Measurements from ENCODE around the gene CDHR5. TPM values are rescaled to one million over a fixed set of nuclear protein-coding genes. Genes with fewer than 3 reads are reported as not detected.

CDHR5 gene
- total and polyA plus RNA-seq, 2 donors, result 0.05 TPM; not detected in 1

DNA sequence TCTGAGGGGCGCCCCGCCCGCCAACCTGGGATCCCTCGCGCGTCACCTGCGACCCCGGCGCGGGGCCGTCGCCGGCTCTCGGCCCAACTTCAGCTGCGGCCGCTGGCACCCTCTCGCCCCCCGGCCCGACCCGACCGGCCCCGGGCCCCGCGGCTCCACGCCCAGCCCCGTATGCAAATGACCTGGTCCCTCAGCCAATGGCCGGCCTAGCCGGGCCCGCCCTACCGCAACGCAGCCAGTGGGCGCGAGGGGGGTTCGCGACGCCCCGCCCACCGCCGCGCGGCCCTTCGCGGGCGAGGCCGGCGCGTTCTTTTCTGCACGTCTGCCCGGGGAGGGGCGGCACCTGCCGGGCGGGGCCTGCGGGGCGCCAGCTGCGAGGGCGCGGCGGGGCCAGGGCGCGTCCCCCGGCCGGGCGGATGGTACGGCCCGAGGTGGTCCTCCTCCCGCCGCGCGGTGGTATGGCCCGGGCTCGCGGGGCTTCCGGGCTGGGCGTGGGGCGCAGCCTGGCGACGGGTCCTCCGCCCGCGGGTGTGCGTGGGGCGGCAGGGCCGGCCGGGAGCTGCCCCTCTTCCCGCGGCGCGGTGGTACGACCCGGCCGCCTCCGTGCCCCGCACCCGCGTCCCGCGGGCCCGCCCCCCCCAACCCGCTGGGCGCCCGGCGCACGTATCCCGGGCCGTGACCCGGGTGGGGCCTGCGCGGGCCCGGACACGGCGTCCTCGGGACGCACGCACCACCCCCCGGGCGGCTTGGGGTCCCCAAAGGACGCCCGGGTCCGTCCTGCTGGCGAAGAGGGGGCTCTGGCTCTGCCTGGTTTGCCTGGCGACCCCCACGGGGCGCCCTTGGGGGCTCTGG lies 56.2 kb downstream of the CDHR5 start:
- Histone ChIP-seq H3K36me3 (ENCODE audit: control insufficient read depth in 2 of 2, insufficient read depth in 2 of 2, low read length in 1 of 2) (peaks cover 3 to 6% of the 10 kb centered on the region in 2 donors), H3K4me3 (ENCODE audit: low read length in 2 of 2) (peak overlapping the region; percentile 55 to 64), H3K27ac (ENCODE audit: low read depth in 1 of 2, low read length in 1 of 2) (peak overlapping the region; percentile 1 to 70), H3K4me1 (ENCODE audit: control insufficient read depth in 2 of 2, insufficient read depth in 2 of 2, low read length in 2 of 2) (peaks cover 20 to 50% of the 10 kb centered on the region in 2 donors), H3K27me3 (ENCODE audit: control insufficient read depth in 2 of 2, insufficient read depth in 1 of 2, low read length in 1 of 2) (peaks cover 0 to 12% of the 10 kb centered on the region in 2 donors), H3K9me3 (ENCODE audit: control insufficient read depth in 2 of 2, insufficient read depth in 1 of 2, low read length in 1 of 2) (no peaks in the 10 kb centered on the region)
- WGBS, result 1% methylated on average over 123 of the region's 123 CpGs
- DNase-seq (ENCODE audit: low read depth in 6 of 9, low spot score in 9 of 9), result peak; percentile 59 to 97 (median 91)

DNA sequence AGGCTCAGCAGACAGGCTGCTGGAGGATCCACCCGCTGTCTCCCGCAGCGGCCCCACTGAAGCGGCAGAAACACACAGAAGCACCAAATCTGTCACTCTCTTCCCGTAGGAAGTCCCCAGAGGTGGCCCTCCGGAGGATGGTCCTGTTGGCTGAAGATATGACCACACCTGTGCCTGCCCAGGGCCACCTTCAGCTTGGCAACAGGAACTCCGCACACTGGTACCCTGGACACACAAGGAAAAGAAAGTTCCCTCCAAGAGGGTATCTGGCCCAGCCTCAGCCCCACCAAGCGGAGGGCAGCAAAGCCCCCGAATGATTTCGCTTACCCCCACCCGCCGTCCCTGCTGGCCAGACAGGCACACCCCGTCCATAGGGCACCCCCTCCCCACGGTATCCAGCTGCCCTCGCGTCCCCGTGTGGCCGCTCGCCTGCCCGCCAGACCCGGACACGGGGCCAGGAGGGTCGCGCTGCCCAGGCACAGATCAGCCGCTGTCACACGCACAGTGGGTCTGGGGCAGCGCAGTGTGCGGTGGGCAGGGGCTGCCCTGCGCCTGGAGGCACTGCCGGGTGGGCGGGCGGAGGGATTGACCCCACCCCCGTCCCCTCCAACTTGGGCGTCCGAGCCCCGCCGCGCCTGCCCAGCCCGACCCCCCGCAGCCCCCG lies 57.0 kb downstream of the CDHR5 start:
- peaks cover 20 to 46% of the 10 kb centered on the region in 2 donors for H3K4me1 ChIP-seq (ENCODE audit: control insufficient read depth in 2 of 2, insufficient read depth in 2 of 2, low read length in 2 of 2)
- DNase-seq (ENCODE audit: low read depth in 6 of 9, low spot score in 9 of 9), result no peak
- peak overlapping the region; percentile 37 to 64 for H3K4me3 ChIP-seq (ENCODE audit: low read length in 2 of 2)
- H3K27me3 ChIP-seq (ENCODE audit: control insufficient read depth in 2 of 2, insufficient read depth in 1 of 2, low read length in 1 of 2), result peaks cover 0 to 12% of the 10 kb centered on the region in 2 donors
- WGBS, result 34% methylated on average over 41 of the region's 41 CpGs
- H3K9me3 ChIP-seq (ENCODE audit: control insufficient read depth in 2 of 2, insufficient read depth in 1 of 2, low read length in 1 of 2), result no peaks in the 10 kb centered on the region
- H3K27ac ChIP-seq (ENCODE audit: low read depth in 1 of 2, low read length in 1 of 2), result peak overlapping the region; percentile 26 to 43
- peaks cover 3 to 13% of the 10 kb centered on the region in 2 donors for H3K36me3 ChIP-seq (ENCODE audit: control insufficient read depth in 2 of 2, insufficient read depth in 2 of 2, low read length in 1 of 2)

DNA sequence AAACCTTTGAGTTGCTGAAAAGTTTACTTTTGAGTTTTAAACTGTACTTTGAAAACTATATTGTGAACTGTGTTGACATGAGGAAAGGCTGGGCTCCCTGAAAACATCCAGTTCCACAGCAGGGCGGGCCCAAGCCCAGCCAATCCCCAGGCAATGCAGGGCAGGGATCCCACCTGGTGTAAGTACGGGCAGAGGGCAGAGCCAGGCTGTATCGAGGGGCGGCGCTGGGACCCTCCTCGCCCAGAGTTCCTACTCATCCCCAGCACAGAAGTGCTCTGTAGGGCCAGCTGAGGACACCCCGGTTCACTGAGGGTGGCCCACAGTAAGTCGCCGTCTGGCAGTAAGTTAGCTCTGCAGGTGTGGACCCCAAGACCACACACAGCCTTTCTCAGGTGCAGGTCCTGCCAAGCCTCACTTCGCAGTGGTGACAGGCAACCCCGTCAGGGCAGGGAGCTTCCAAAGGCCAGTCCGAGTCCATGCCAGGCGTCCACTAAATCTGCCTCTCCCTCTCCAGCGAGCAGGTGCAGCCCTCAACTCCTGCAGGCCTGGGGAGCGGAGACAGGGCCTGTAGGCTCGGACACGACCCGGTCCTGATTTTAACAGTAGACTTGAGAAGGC lies 57.6 kb downstream of the CDHR5 start:
- Histone ChIP-seq H3K4me1 (ENCODE audit: control insufficient read depth in 2 of 2, insufficient read depth in 2 of 2, low read length in 2 of 2) (peaks cover 20 to 41% of the 10 kb centered on the region in 2 donors), H3K27me3 (ENCODE audit: control insufficient read depth in 2 of 2, insufficient read depth in 1 of 2, low read length in 1 of 2) (peaks cover 0 to 12% of the 10 kb centered on the region in 2 donors), H3K4me3 (ENCODE audit: low read length in 2 of 2) (no peak overlapping the region), H3K27ac (ENCODE audit: low read depth in 1 of 2, low read length in 1 of 2) (peak overlapping the region in 1 of 2 donors; percentile 27), H3K9me3 (ENCODE audit: control insufficient read depth in 2 of 2, insufficient read depth in 1 of 2, low read length in 1 of 2) (no peaks in the 10 kb centered on the region), H3K36me3 (ENCODE audit: control insufficient read depth in 2 of 2, insufficient read depth in 2 of 2, low read length in 1 of 2) (peaks cover 3 to 16% of the 10 kb centered on the region in 2 donors)
- WGBS, result 96% methylated on average over 18 of the region's 18 CpGs
- DNase-seq (ENCODE audit: low read depth in 6 of 9, low spot score in 9 of 9), result no peak

Other genes starting within 250 kb of the CDHR5 start
- 7.7 TPM for gene PKP3, start 230.7 kb downstream of the CDHR5 start, total RNA-seq
- gene PKP3, start 230.7 kb downstream of the CDHR5 start, polyA plus RNA-seq, result 26.5 TPM
- gene SIGIRR, start 210.0 kb downstream of the CDHR5 start, total RNA-seq, result 39.4 TPM
- gene SIGIRR, start 210.0 kb downstream of the CDHR5 start, polyA plus RNA-seq, result 153 TPM
- 26.3 TPM for gene ANO9, start 182.9 kb downstream of the CDHR5 start, total RNA-seq
- gene ANO9, start 182.9 kb downstream of the CDHR5 start, polyA plus RNA-seq, result 114 TPM
- 12.1 TPM for gene PTDSS2, start 174.7 kb downstream of the CDHR5 start, total RNA-seq
- gene PTDSS2, start 174.7 kb downstream of the CDHR5 start, polyA plus RNA-seq, result 24.1 TPM
- gene RNH1, start 117.7 kb downstream of the CDHR5 start, total RNA-seq, result 79.2 TPM
- gene RNH1, start 117.7 kb downstream of the CDHR5 start, polyA plus RNA-seq, result 114 TPM
- gene HRAS, start 89.4 kb downstream of the CDHR5 start, total RNA-seq, result 44.1 TPM
- 145 TPM for gene HRAS, start 89.4 kb downstream of the CDHR5 start, polyA plus RNA-seq
- 0.47 TPM for gene LRRC56, start 87.4 kb downstream of the CDHR5 start, total RNA-seq
- gene LRRC56, start 87.4 kb downstream of the CDHR5 start, polyA plus RNA-seq, result 2.4 TPM
- 1.1 TPM for gene LMNTD2, start 64.2 kb downstream of the CDHR5 start, total RNA-seq
- gene LMNTD2, start 64.2 kb downstream of the CDHR5 start, polyA plus RNA-seq, result 5.8 TPM
- 22.5 TPM for gene RASSF7, start 64.0 kb downstream of the CDHR5 start, total RNA-seq
- gene RASSF7, start 64.0 kb downstream of the CDHR5 start, polyA plus RNA-seq, result 51.2 TPM
- gene PHRF1, start 48.5 kb downstream of the CDHR5 start, total RNA-seq, result 17.0 TPM
- 23.7 TPM for gene PHRF1, start 48.5 kb downstream of the CDHR5 start, polyA plus RNA-seq
- gene IRF7, start 9.0 kb downstream of the CDHR5 start, total RNA-seq, result 44.5 TPM
- gene IRF7, start 9.0 kb downstream of the CDHR5 start, polyA plus RNA-seq, result 102 TPM
- gene SCT, start 2.2 kb upstream of the CDHR5 start, total RNA-seq, result 0.19 TPM
- gene SCT, start 2.2 kb upstream of the CDHR5 start, polyA plus RNA-seq, result 0.25 TPM
- gene DRD4, start 12.3 kb upstream of the CDHR5 start, total RNA-seq, result 0.09 TPM
- 0.82 TPM for gene DRD4, start 12.3 kb upstream of the CDHR5 start, polyA plus RNA-seq
- gene DEAF1, start 70.3 kb upstream of the CDHR5 start, total RNA-seq, result 20.7 TPM
- 27.2 TPM for gene DEAF1, start 70.3 kb upstream of the CDHR5 start, polyA plus RNA-seq
- gene TMEM80, start 70.9 kb upstream of the CDHR5 start, total RNA-seq, result 17.7 TPM
- 31.1 TPM for gene TMEM80, start 70.9 kb upstream of the CDHR5 start, polyA plus RNA-seq
- gene EPS8L2, start 81.3 kb upstream of the CDHR5 start, total RNA-seq, result 3.9 TPM
- 28.8 TPM for gene EPS8L2, start 81.3 kb upstream of the CDHR5 start, polyA plus RNA-seq
- 141 TPM for gene TALDO1, start 122.5 kb upstream of the CDHR5 start, total RNA-seq
- 115 TPM for gene TALDO1, start 122.5 kb upstream of the CDHR5 start, polyA plus RNA-seq
- gene GATD1, start 152.5 kb upstream of the CDHR5 start, total RNA-seq, result 13.0 TPM
- gene GATD1, start 152.5 kb upstream of the CDHR5 start, polyA plus RNA-seq, result 31.2 TPM
- gene CEND1, start 165.1 kb upstream of the CDHR5 start, total RNA-seq, result 0.19 TPM
- gene CEND1, start 165.1 kb upstream of the CDHR5 start, polyA plus RNA-seq, result 0.25 TPM
- gene SLC25A22, start 173.3 kb upstream of the CDHR5 start, total RNA-seq, result 5.7 TPM
- 11.8 TPM for gene SLC25A22, start 173.3 kb upstream of the CDHR5 start, polyA plus RNA-seq
- 6.6 TPM for gene PIDD1, start 180.3 kb upstream of the CDHR5 start, total RNA-seq
- 46.0 TPM for gene PIDD1, start 180.3 kb upstream of the CDHR5 start, polyA plus RNA-seq
- 1,873 TPM for gene RPLP2, start 185.0 kb upstream of the CDHR5 start, total RNA-seq
- 2,667 TPM for gene RPLP2, start 185.0 kb upstream of the CDHR5 start, polyA plus RNA-seq
- 10.5 TPM for gene PNPLA2, start 194.0 kb upstream of the CDHR5 start, total RNA-seq
- 83.6 TPM for gene PNPLA2, start 194.0 kb upstream of the CDHR5 start, polyA plus RNA-seq
- 0.57 TPM for gene CRACR2B, start 203.0 kb upstream of the CDHR5 start, total RNA-seq
- gene CRACR2B, start 203.0 kb upstream of the CDHR5 start, polyA plus RNA-seq, result 6.2 TPM
- gene CD151, start 208.0 kb upstream of the CDHR5 start, total RNA-seq, result 19.5 TPM
- gene CD151, start 208.0 kb upstream of the CDHR5 start, polyA plus RNA-seq, result 82.3 TPM
- gene POLR2L, start 217.6 kb upstream of the CDHR5 start, total RNA-seq, result 92.3 TPM
- 92.1 TPM for gene POLR2L, start 217.6 kb upstream of the CDHR5 start, polyA plus RNA-seq
- 22.2 TPM for gene TSPAN4, start 217.9 kb upstream of the CDHR5 start, total RNA-seq
- 56.7 TPM for gene TSPAN4, start 217.9 kb upstream of the CDHR5 start, polyA plus RNA-seq